ENCODE data around the gene NUBP2.

NUBP2 gene

GRCh38 chr16:1758923-1759322 lies 23.8 kb upstream of the NUBP2 start:
- no peak for DNase-seq (ENCODE audit: low read depth in 2 of 2)

GRCh38 chr16:1759511-1759910 lies 23.2 kb upstream of the NUBP2 start:
- DNase-seq (ENCODE audit: low read depth in 2 of 2) = no peak

GRCh38 chr16:1760911-1761310 lies 21.8 kb upstream of the NUBP2 start:
- no peak for DNase-seq (ENCODE audit: low read depth in 2 of 2)

GRCh38 chr16:1761751-1762150 lies 21.0 kb upstream of the NUBP2 start:
- no peak for DNase-seq (ENCODE audit: low read depth in 2 of 2)

GRCh38 chr16:1762196-1762878 lies 20.4 kb upstream of the NUBP2 start:
- no peak for DNase-seq (ENCODE audit: low read depth in 2 of 2)

GRCh38 chr16:1762879-1763520 lies 19.8 kb upstream of the NUBP2 start:
- DNase-seq (ENCODE audit: low read depth in 2 of 2) = no peak

- DNase-seq (ENCODE audit: low read depth in 2 of 2) = no peak
Observed at GRCh38 chr16:1763521-1764511, 18.9 kb upstream of the NUBP2 start.

- DNase-seq (ENCODE audit: low read depth in 2 of 2) = no peak
Observed at GRCh38 chr16:1764971-1765370, 17.8 kb upstream of the NUBP2 start.

- DNase-seq (ENCODE audit: low read depth in 2 of 2) = no peak
Observed at GRCh38 chr16:1765826-1766225, 16.9 kb upstream of the NUBP2 start.

- no peak for DNase-seq (ENCODE audit: low read depth in 2 of 2)
Observed at GRCh38 chr16:1766231-1766630, 16.5 kb upstream of the NUBP2 start.

- DNase-seq (ENCODE audit: low read depth in 2 of 2) = no peak
Observed at GRCh38 chr16:1766701-1767100, 16.1 kb upstream of the NUBP2 start.

- DNase-seq (ENCODE audit: low read depth in 2 of 2) = no peak
Observed at GRCh38 chr16:1767116-1767994, 15.4 kb upstream of the NUBP2 start.

- no peak for DNase-seq (ENCODE audit: low read depth in 2 of 2)
Observed at GRCh38 chr16:1768061-1768766, 14.5 kb upstream of the NUBP2 start.

GRCh38 chr16:1768767-1769401 lies 13.9 kb upstream of the NUBP2 start:
- no peak for DNase-seq (ENCODE audit: low read depth in 2 of 2)

GRCh38 chr16:1769402-1770300 lies 13.1 kb upstream of the NUBP2 start:
- no peak for DNase-seq (ENCODE audit: low read depth in 2 of 2)

- DNase-seq (ENCODE audit: low read depth in 2 of 2) = peak in 1 of 2 donors; percentile 53
Observed at GRCh38 chr16:1770328-1771187, 12.2 kb upstream of the NUBP2 start.

GRCh38 chr16:1771188-1771863 lies 11.4 kb upstream of the NUBP2 start, which contains the start of gene NME3:
Gene NME3, minus strand, starts transcription at chr16:1771543. Its CDS starts 9 bp downstream, at chr16:1771534.
- peak; percentile 66 to 69 for DNase-seq (ENCODE audit: low read depth in 2 of 2)
